Hepatocyte (in vitro differentiated cells): ENCODE results near the gene TMEM9B. TPM values are rescaled to one million over a fixed set of nuclear protein-coding genes. Genes with fewer than 3 reads are reported as not detected.
A peak's percentile ranks its signal among the peaks of the same experiment; 100 is the strongest.

Experiments used
- DNase-seq: peaks from one replicate; pipeline ENCODE4 v3.0.0-alpha.2; 2016; ENCODE audit warnings: low spot score
- H2AFZ ChIP-seq: fragments of 200-600 bp; sonication (generic); 2 replicates; pipeline ENCODE4 v1.6.0; 2016; ENCODE audit warnings: antibody characterized with exemption, mild to moderate bottlenecking
- H3K27ac ChIP-seq: fragments of 200-600 bp; sonication (generic); 2 replicates; pipeline ENCODE4 v1.5.1; 2016; ENCODE audit warnings: mild to moderate bottlenecking
- H3K27me3 ChIP-seq: fragments of 200-600 bp; sonication (generic); 2 replicates; pipeline ENCODE4 v1.6.1; 2016
- H3K36me3 ChIP-seq: fragments of 200-600 bp; sonication (generic); replicated peaks from 2 replicates; pipeline ENCODE4 v1.5.1; 2016; ENCODE audit warnings: low read depth; ENCODE audit not compliant: insufficient read depth
- H3K4me1 ChIP-seq: fragments of 200-600 bp; sonication (generic); 2 replicates; pipeline ENCODE4 v1.5.1; 2016; ENCODE audit warnings: mild to moderate bottlenecking, moderate library complexity; ENCODE audit not compliant: insufficient read depth
- H3K4me2 ChIP-seq: fragments of 200-600 bp; sonication (generic); 2 replicates; pipeline ENCODE4 v1.6.0; 2016
- H3K4me3 ChIP-seq: fragments of 200-600 bp; sonication (generic); 2 replicates; pipeline ENCODE4 v1.5.1; 2016; ENCODE audit warnings: mild to moderate bottlenecking
- H3K79me2 ChIP-seq: fragments of 200-600 bp; sonication (generic); 2 replicates; pipeline ENCODE4 v1.6.0; 2017; ENCODE audit warnings: mild to moderate bottlenecking
- H3K9me2 ChIP-seq: fragments of 200-600 bp; sonication (generic); replicated peaks from 2 replicates; pipeline ENCODE4 v1.6.0; 2017; ENCODE audit warnings: mild to moderate bottlenecking; ENCODE audit not compliant: insufficient read depth
- H3K9me3 ChIP-seq: fragments of 200-600 bp; sonication (generic); 2 replicates; pipeline ENCODE4 v1.5.1; 2016; ENCODE audit warnings: low read depth, mild to moderate bottlenecking
- H4K20me1 ChIP-seq: fragments of 200-600 bp; sonication (generic); 2 replicates; pipeline ENCODE4 v1.6.0; 2016; ENCODE audit warnings: mild to moderate bottlenecking; ENCODE audit not compliant: insufficient read depth, poor library complexity, severe bottlenecking
- EZH2 ChIP-seq: fragments of 200-600 bp; sonication (generic); IDR thresholded peaks from 2 replicates; pipeline ENCODE4 v1.6.1; 2016; ENCODE audit warnings: antibody characterized with exemption, mild to moderate bottlenecking, borderline replicate concordance
- EZH2phosphoT487 ChIP-seq: fragments of 200-600 bp; sonication (generic); IDR thresholded peaks from one replicate; pipeline ENCODE4 v1.6.1; 2018; ENCODE audit warnings: antibody characterized with exemption, mild to moderate bottlenecking, low read depth, moderate library complexity; ENCODE audit not compliant: unreplicated experiment, severe bottlenecking
- WGBS: methylation state at CpG from one replicate; pipeline ENCODE4 v1.1.6; 2016; ENCODE audit warnings: low lambda C conversion rate; ENCODE audit errors: missing lambda C conversion rate; 5-methylcytosine and 5-hydroxymethylcytosine counted together
- polyA plus RNA-seq: library from polyadenylated mRNA; unstranded; fragments of >200 nt; fragmentation: Nextera tagmentation; extraction: Ambion mirVana; gene quantifications from 2 replicates; pipeline ENCODE4 v1.2.1, GENCODE V29; 2016
- total RNA-seq: library from RNA; depleted of rRNA; stranded (reverse); fragments of >200 nt; gene quantifications from 2 replicates; pipeline ENCODE4 v1.2.3, GENCODE V29; 2014
- TF ChIP-seq, protein P1 (sequence below): fragments of 200-600 bp; sonication (generic); IDR thresholded peaks from 2 replicates; pipeline ENCODE4 v1.5.1; 2016; ENCODE audit warnings: antibody characterized with exemption, mild to moderate bottlenecking; ENCODE audit not compliant: poor library complexity

TMEM9B gene
- total and polyA plus RNA-seq, 2 experiments from 2014 or later = 47.4 to 69.6 TPM

- Histone ChIP-seq H3K9me2 (no peaks in the 10 kb centered on the region), H3K9me3 (no peaks in the 10 kb centered on the region), H2AFZ (no peak overlapping the region), H3K36me3 (no peaks in the 10 kb centered on the region), H3K4me1 (peaks cover 15% of the 10 kb centered on the region), H3K27me3 (peaks cover 36% of the 10 kb centered on the region), H3K27ac (no peak overlapping the region), H3K4me3 (no peak overlapping the region), H3K4me2 (no peak overlapping the region), H4K20me1 (no peaks in the 10 kb centered on the region), H3K79me2 (no peaks in the 10 kb centered on the region)
- DNase-seq = no peak
- TF ChIP-seq EZH2phosphoT487 (no peak), EZH2 (no peak)
- TF ChIP-seq, protein P1, sequence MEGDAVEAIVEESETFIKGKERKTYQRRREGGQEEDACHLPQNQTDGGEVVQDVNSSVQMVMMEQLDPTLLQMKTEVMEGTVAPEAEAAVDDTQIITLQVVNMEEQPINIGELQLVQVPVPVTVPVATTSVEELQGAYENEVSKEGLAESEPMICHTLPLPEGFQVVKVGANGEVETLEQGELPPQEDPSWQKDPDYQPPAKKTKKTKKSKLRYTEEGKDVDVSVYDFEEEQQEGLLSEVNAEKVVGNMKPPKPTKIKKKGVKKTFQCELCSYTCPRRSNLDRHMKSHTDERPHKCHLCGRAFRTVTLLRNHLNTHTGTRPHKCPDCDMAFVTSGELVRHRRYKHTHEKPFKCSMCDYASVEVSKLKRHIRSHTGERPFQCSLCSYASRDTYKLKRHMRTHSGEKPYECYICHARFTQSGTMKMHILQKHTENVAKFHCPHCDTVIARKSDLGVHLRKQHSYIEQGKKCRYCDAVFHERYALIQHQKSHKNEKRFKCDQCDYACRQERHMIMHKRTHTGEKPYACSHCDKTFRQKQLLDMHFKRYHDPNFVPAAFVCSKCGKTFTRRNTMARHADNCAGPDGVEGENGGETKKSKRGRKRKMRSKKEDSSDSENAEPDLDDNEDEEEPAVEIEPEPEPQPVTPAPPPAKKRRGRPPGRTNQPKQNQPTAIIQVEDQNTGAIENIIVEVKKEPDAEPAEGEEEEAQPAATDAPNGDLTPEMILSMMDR = no peak
- 77% methylated on average over 3 of the region's 3 CpGs for WGBS
These were observed 43.8 kb upstream of the TMEM9B start for GRCh38 chr11:9008011-9008550.

DNA sequence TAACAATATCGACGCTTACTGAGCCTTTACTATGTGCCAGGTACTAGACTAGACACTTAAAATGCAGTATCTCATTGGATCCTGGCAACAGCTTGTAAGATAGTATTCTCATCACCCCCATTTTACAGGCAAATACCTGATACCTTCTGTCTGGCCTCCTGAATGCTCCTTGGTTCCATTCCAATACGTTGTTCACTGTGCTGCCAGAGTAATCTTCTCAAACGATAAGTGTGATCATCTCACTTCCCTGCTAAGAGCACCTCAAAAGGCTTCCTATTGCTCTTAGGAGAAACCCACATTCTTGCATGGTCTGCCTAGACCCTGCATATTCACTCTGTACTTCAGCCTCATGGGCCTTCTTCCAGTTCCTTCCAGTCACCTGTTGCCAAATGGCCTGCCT lies 40.8 kb upstream of the TMEM9B start:
- H3K36me3 ChIP-seq = no peaks in the 10 kb centered on the region
- H3K4me1 ChIP-seq = peaks cover 17% of the 10 kb centered on the region
- no peak overlapping the region for H3K27ac ChIP-seq
- no peak for DNase-seq
- no peaks in the 10 kb centered on the region for H3K79me2 ChIP-seq
- no peaks in the 10 kb centered on the region for H3K9me2 ChIP-seq
- no peak overlapping the region for H2AFZ ChIP-seq
- H3K27me3 ChIP-seq = peaks cover 57% of the 10 kb centered on the region
- no peak overlapping the region for H3K4me2 ChIP-seq
- no peak for TF ChIP-seq EZH2phosphoT487
- TF ChIP-seq, protein P1 = no peak
- WGBS = 82% methylated on average over 4 of the region's 4 CpGs
- no peak overlapping the region for H3K4me3 ChIP-seq
- no peaks in the 10 kb centered on the region for H4K20me1 ChIP-seq
- no peaks in the 10 kb centered on the region for H3K9me3 ChIP-seq

GRCh38 chr11:9004183-9004926 lies 40.1 kb upstream of the TMEM9B start:
- Histone ChIP-seq H3K36me3 (no peaks in the 10 kb centered on the region), H3K4me2 (peak overlapping the region; percentile 100), H2AFZ (peak overlapping the region; percentile 98), H3K9me3 (no peaks in the 10 kb centered on the region), H3K4me3 (peak overlapping the region; percentile 43), H3K27ac (no peak overlapping the region), H3K4me1 (peaks cover 17% of the 10 kb centered on the region), H3K79me2 (no peaks in the 10 kb centered on the region), H3K27me3 (peaks cover 59% of the 10 kb centered on the region), H4K20me1 (no peaks in the 10 kb centered on the region), H3K9me2 (no peaks in the 10 kb centered on the region)
- DNase-seq = peak; percentile 32
- TF ChIP-seq EZH2 = no peak
- TF ChIP-seq, protein P1 = no peak
- no peak for TF ChIP-seq EZH2phosphoT487
- 5% methylated on average over 61 of the region's 69 CpGs for WGBS
